ENCODE measurements around the gene SHPK. TPM values are rescaled to one million over a fixed set of nuclear protein-coding genes. Genes with fewer than 3 reads are reported as not detected.

The SHPK gene
- total RNA-seq, 1 donor from 2014 or later, result 26.9 TPM

GRCh38 chr17:3630781-3631180 is 5.3 kb downstream of the SHPK start:
- DNase-seq (ENCODE audit: low spot score), result no peak
- ATAC-seq, result no peak

- ATAC-seq, result no peak
- no peak for DNase-seq (ENCODE audit: low spot score)
These were observed 8.3 kb downstream of the SHPK start for GRCh38 chr17:3627769-3628167.

- no peak for DNase-seq (ENCODE audit: low spot score)
- no peak for ATAC-seq
These were observed 8.9 kb downstream of the SHPK start for GRCh38 chr17:3626831-3627768.

- no peak for DNase-seq (ENCODE audit: low spot score)
- ATAC-seq, result peak; percentile 33
These were observed 13.0 kb downstream of the SHPK start for GRCh38 chr17:3622977-3623594.

- ATAC-seq (no peak), DNase-seq (ENCODE audit: low spot score) (no peak)
These were observed 14.8 kb downstream of the SHPK start for GRCh38 chr17:3621146-3621720.

- ATAC-seq, result peak; percentile 55
- DNase-seq (ENCODE audit: low spot score), result no peak
These were observed 20.7 kb downstream of the SHPK start for GRCh38 chr17:3615160-3615870.

- ATAC-seq, result no peak
These were observed 22.9 kb downstream of the SHPK start for GRCh38 chr17:3613124-3613523.

GRCh38 chr17:3610523-3610922 is 25.5 kb downstream of the SHPK start:
- DNase-seq (ENCODE audit: low spot score) (no peak), ATAC-seq (no peak)

More at GRCh38 chr17:3613124-3613523, 22.9 kb downstream of the SHPK start:
- no peak for DNase-seq (ENCODE audit: low spot score)

- ATAC-seq (no peak), DNase-seq (ENCODE audit: low spot score) (no peak)
These were observed 26.4 kb downstream of the SHPK start for GRCh38 chr17:3609689-3610088.

GRCh38 chr17:3603870-3604259 is 32.2 kb downstream of the SHPK start:
- no peak for DNase-seq (ENCODE audit: low spot score)
- ATAC-seq, result no peak

- ATAC-seq (no peak), DNase-seq (ENCODE audit: low spot score) (no peak)
These were observed 32.8 kb downstream of the SHPK start for GRCh38 chr17:3603119-3603869.

GRCh38 chr17:3602499-3602898 is 33.6 kb downstream of the SHPK start:
- ATAC-seq (peak; percentile 53), DNase-seq (ENCODE audit: low spot score) (no peak)

- peak; percentile 40 for ATAC-seq
- DNase-seq (ENCODE audit: low spot score), result no peak
These were observed 35.4 kb downstream of the SHPK start for GRCh38 chr17:3600529-3601205.

- DNase-seq (ENCODE audit: low spot score) (no peak), ATAC-seq (no peak)
These were observed 38.0 kb downstream of the SHPK start for GRCh38 chr17:3598078-3598477.

- DNase-seq (ENCODE audit: low spot score), result no peak
- ATAC-seq, result no peak
These were observed 39.1 kb downstream of the SHPK start for GRCh38 chr17:3596804-3597464.

- ATAC-seq (no peak), DNase-seq (ENCODE audit: low spot score) (no peak)
These were observed 41.1 kb downstream of the SHPK start for GRCh38 chr17:3594976-3595375.

GRCh38 chr17:3594051-3594800 is 41.8 kb downstream of the SHPK start:
- no peak for DNase-seq (ENCODE audit: low spot score)

GRCh38 chr17:3593384-3593783 is 42.7 kb downstream of the SHPK start:
- ATAC-seq (no peak), DNase-seq (ENCODE audit: low spot score) (no peak)

More at GRCh38 chr17:3594051-3594800, 41.8 kb downstream of the SHPK start:
- peak; percentile 5 for ATAC-seq
